ENCODE results near the gene L3HYPDH. TPM values are rescaled to one million over a fixed set of nuclear protein-coding genes. Genes with fewer than 3 reads are reported as not detected.

Gene L3HYPDH
- total RNA-seq, 1 experiment from 2014 or later, result 32.5 TPM

- BruUV-seq (replicated peaks), result no TSS peak
Observed at GRCh38 chr14:59474172-59474571, 10.0 kb downstream of the L3HYPDH start.

GRCh38 chr14:59465316-59466135 lies 18.7 kb downstream of the L3HYPDH start, which contains the start of gene GPR135:
Gene GPR135, minus strand, starts transcription at chr14:59465380. Its CDS starts 154 bp downstream, at chr14:59465226.
- Mint-ChIP-seq H3K27me3 (ENCODE audit: insufficient read depth, unreplicated experiment) (no peaks in the 10 kb centered on the region), H3K4me1 (ENCODE audit: insufficient read depth, unreplicated experiment) (no peaks in the 10 kb centered on the region), H3K9me3 (ENCODE audit: unreplicated experiment) (no peaks in the 10 kb centered on the region), H3K4me3 (ENCODE audit: unreplicated experiment) (no peak within 1 kb of the TSS), H3K36me3 (ENCODE audit: insufficient read depth, unreplicated experiment) (peaks cover 40% of the 10 kb centered on the region), H3K27ac (ENCODE audit: low read depth, unreplicated experiment) (no peak within 1 kb of the TSS)
- CTCF ChIA-PET, result interaction anchor here (0.7 to 0.9 kb wide), 2 partner anchors 20 to 46 kb away, joined by 3 read pairs; no protein-coding TSS in a partner anchor
- no TSS peak for BruUV-seq (replicated peaks)
- TF ChIP-seq CTCF (IDR thresholded peaks at IDR 0.05; ENCODE audit: unreplicated experiment), result no peak
- intact Hi-C loops (cut with micrococcal nuclease), result no loop called here
- POLR2A ChIA-PET, result interaction anchor here (0.7 kb wide), 1 partner anchor 437 kb away, joined by 3 read pairs; no protein-coding TSS in a partner anchor
- DNase-seq (ENCODE audit: unreplicated experiment), result no peak

More at GRCh38 chr14:59474172-59474571, 10.0 kb downstream of the L3HYPDH start:
- H3K36me3 Mint-ChIP-seq (ENCODE audit: insufficient read depth, unreplicated experiment), result peaks cover 53% of the 10 kb centered on the region
- H3K4me3 Mint-ChIP-seq (ENCODE audit: unreplicated experiment), result no peak overlapping the region
- peak; percentile 27 for DNase-seq (ENCODE audit: unreplicated experiment)
- no peak overlapping the region for H3K27ac Mint-ChIP-seq (ENCODE audit: low read depth, unreplicated experiment)
- H3K9me3 Mint-ChIP-seq (ENCODE audit: unreplicated experiment), result no peaks in the 10 kb centered on the region
- intact Hi-C loops (cut with micrococcal nuclease), result no loop called here
- no peaks in the 10 kb centered on the region for H3K27me3 Mint-ChIP-seq (ENCODE audit: insufficient read depth, unreplicated experiment)
- CTCF ChIA-PET, result no interaction called here
- TF ChIP-seq CTCF (IDR thresholded peaks at IDR 0.05; ENCODE audit: unreplicated experiment), result no peak
- POLR2A ChIA-PET, result interaction anchor here (1.0 to 1.3 kb wide), 2 partner anchors 9 to 10 kb away, joined by 4 to 5 read pairs; partner anchors contain the start of genes JKAMP and L3HYPDH
- H3K4me1 Mint-ChIP-seq (ENCODE audit: insufficient read depth, unreplicated experiment), result peaks cover 25% of the 10 kb centered on the region

- BruUV-seq (replicated peaks), result no TSS peak
- no peak overlapping the region for H3K27ac Mint-ChIP-seq (ENCODE audit: low read depth, unreplicated experiment)
- DNase-seq (ENCODE audit: unreplicated experiment), result no peak
- no peaks in the 10 kb centered on the region for H3K9me3 Mint-ChIP-seq (ENCODE audit: unreplicated experiment)
- no peaks in the 10 kb centered on the region for H3K27me3 Mint-ChIP-seq (ENCODE audit: insufficient read depth, unreplicated experiment)
- no peaks in the 10 kb centered on the region for H3K4me1 Mint-ChIP-seq (ENCODE audit: insufficient read depth, unreplicated experiment)
- TF ChIP-seq CTCF (IDR thresholded peaks at IDR 0.05; ENCODE audit: unreplicated experiment), result no peak
- intact Hi-C loops (cut with micrococcal nuclease), result no loop called here
- H3K4me3 Mint-ChIP-seq (ENCODE audit: unreplicated experiment), result no peak overlapping the region
- CTCF ChIA-PET, result interaction anchor here (0.7 kb wide), 1 partner anchor 19 kb away, joined by 3 read pairs; no protein-coding TSS in a partner anchor
- peaks cover 48% of the 10 kb centered on the region for H3K36me3 Mint-ChIP-seq (ENCODE audit: insufficient read depth, unreplicated experiment)
- POLR2A ChIA-PET, result interaction anchor here (0.7 kb wide), 1 partner anchor 436 kb away, joined by 3 read pairs; no protein-coding TSS in a partner anchor
Observed at GRCh38 chr14:59464486-59465315, 19.5 kb downstream of the L3HYPDH start.

Data from MCF 10A (cell line).